Osteoblast (primary cell): Measurements from ENCODE around the gene ABLIM2. TPM values are rescaled to one million over a fixed set of nuclear protein-coding genes. Genes with fewer than 3 reads are reported as not detected.
A peak's percentile ranks its signal among the peaks of the same experiment; 100 is the strongest.

Source experiments
- DNase-seq: peaks from one replicate; pipeline ENCODE4 v3.0.0; 2011; ENCODE audit warnings: low spot score, mixed read lengths; ENCODE audit not compliant: insufficient read length; ENCODE audit errors: missing footprints
- H2AFZ ChIP-seq: 2 replicates; pipeline ENCODE4 v1.6.0; 2011; ENCODE audit warnings: mild to moderate bottlenecking, low read length
- H3K27ac ChIP-seq: 2 replicates; pipeline ENCODE4 v1.5.1; 2011; ENCODE audit warnings: mild to moderate bottlenecking, low read depth, low read length, moderate library complexity
- H3K27me3 ChIP-seq: 2 replicates; pipeline ENCODE4 v1.6.0; 2012; ENCODE audit warnings: mild to moderate bottlenecking, control low read depth, inconsistent platforms, low read length, moderate library complexity; ENCODE audit not compliant: insufficient read depth
- H3K36me3 ChIP-seq: 2 replicates; pipeline ENCODE4 v1.5.1; 2011; ENCODE audit warnings: mild to moderate bottlenecking, low read length, control low read depth, moderate library complexity; ENCODE audit not compliant: insufficient read depth
- H3K4me1 ChIP-seq: 2 replicates; pipeline ENCODE4 v1.5.1; 2011; ENCODE audit warnings: mild to moderate bottlenecking, low read length, control low read depth, moderate library complexity; ENCODE audit not compliant: insufficient read depth
- H3K4me2 ChIP-seq: 2 replicates; pipeline ENCODE4 v1.6.0; 2011; ENCODE audit warnings: mild to moderate bottlenecking, low read length; ENCODE audit not compliant: insufficient read depth
- H3K4me3 ChIP-seq: fragments of 200-600 bp; sonication (generic); 3 replicates; pipeline ENCODE4 v1.5.1; 2012; ENCODE audit warnings: mild to moderate bottlenecking, low read length, inconsistent platforms; ENCODE audit not compliant: insufficient read depth
- H3K79me2 ChIP-seq: 2 replicates; pipeline ENCODE4 v1.6.0; 2012; ENCODE audit warnings: mild to moderate bottlenecking, low read length, control low read depth, inconsistent platforms; ENCODE audit not compliant: insufficient read depth
- H3K9me3 ChIP-seq: 2 replicates; pipeline ENCODE4 v1.5.1; 2011; ENCODE audit warnings: low read depth, low read length, control low read depth
- H4K20me1 ChIP-seq: 2 replicates; pipeline ENCODE4 v1.6.0; 2012; ENCODE audit warnings: mild to moderate bottlenecking, low read length, control low read depth; ENCODE audit not compliant: insufficient read depth
- CTCF ChIP-seq: IDR thresholded peaks from 2 replicates; pipeline ENCODE4 v1.5.1; 2011; ENCODE audit warnings: mild to moderate bottlenecking, low read depth, low read length, moderate library complexity; ENCODE audit errors: extremely low read depth
- total RNA-seq: library from RNA; depleted of rRNA; stranded (reverse); fragments of >200 nt; gene quantifications from 2 replicates; pipeline ENCODE4 v1.2.3, GENCODE V29; 2012

The ABLIM2 gene
- total RNA-seq, 1 donor = 0.36 TPM

- no peak overlapping the region for H3K4me3 ChIP-seq
- H4K20me1 ChIP-seq = no peaks in the 10 kb centered on the region
- H3K4me1 ChIP-seq = peaks cover 14% of the 10 kb centered on the region
- no peaks in the 10 kb centered on the region for H3K79me2 ChIP-seq
- no peak overlapping the region for H2AFZ ChIP-seq
- DNase-seq = peak; percentile 18
- no peak for TF ChIP-seq CTCF
- H3K4me2 ChIP-seq = no peak overlapping the region
- no peaks in the 10 kb centered on the region for H3K36me3 ChIP-seq
- H3K27me3 ChIP-seq = peaks cover 8% of the 10 kb centered on the region
- no peaks in the 10 kb centered on the region for H3K9me3 ChIP-seq
- H3K27ac ChIP-seq = no peak overlapping the region
Observed at GRCh38 chr4:8179074-8179473, 20.5 kb upstream of the ABLIM2 start.

- Histone ChIP-seq H3K9me3 (no peaks in the 10 kb centered on the region), H3K36me3 (no peaks in the 10 kb centered on the region), H3K4me1 (peaks cover 4% of the 10 kb centered on the region), H4K20me1 (no peaks in the 10 kb centered on the region), H3K4me2 (no peak overlapping the region), H2AFZ (no peak overlapping the region), H3K27ac (no peak overlapping the region), H3K79me2 (no peaks in the 10 kb centered on the region), H3K27me3 (peaks cover 14% of the 10 kb centered on the region), H3K4me3 (no peak overlapping the region)
- DNase-seq = peak; percentile 10
- TF ChIP-seq CTCF = no peak
Observed at GRCh38 chr4:8177956-8178355, 19.3 kb upstream of the ABLIM2 start.

GRCh38 chr4:8177552-8177951, 18.9 kb upstream of the ABLIM2 start:
- no peaks in the 10 kb centered on the region for H3K79me2 ChIP-seq
- no peak overlapping the region for H2AFZ ChIP-seq
- H3K27me3 ChIP-seq = peaks cover 14% of the 10 kb centered on the region
- H3K27ac ChIP-seq = no peak overlapping the region
- TF ChIP-seq CTCF = no peak
- no peaks in the 10 kb centered on the region for H3K4me1 ChIP-seq
- no peak overlapping the region for H3K4me3 ChIP-seq
- H3K9me3 ChIP-seq = no peaks in the 10 kb centered on the region
- no peak overlapping the region for H3K4me2 ChIP-seq
- DNase-seq = no peak
- H4K20me1 ChIP-seq = no peaks in the 10 kb centered on the region
- no peaks in the 10 kb centered on the region for H3K36me3 ChIP-seq

- peak; percentile 97 for DNase-seq
- Histone ChIP-seq H3K36me3 (no peaks in the 10 kb centered on the region), H4K20me1 (no peaks in the 10 kb centered on the region), H3K4me3 (no peak overlapping the region), H2AFZ (peak overlapping the region; percentile 24), H3K27ac (no peak overlapping the region), H3K4me1 (no peaks in the 10 kb centered on the region), H3K4me2 (no peak overlapping the region), H3K27me3 (peaks cover 15% of the 10 kb centered on the region), H3K9me3 (no peaks in the 10 kb centered on the region), H3K79me2 (no peaks in the 10 kb centered on the region)
- peak; percentile 86 for TF ChIP-seq CTCF
Observed at GRCh38 chr4:8176547-8177399, 18.2 kb upstream of the ABLIM2 start.
